ENCODE results near the gene MRPS27.

Gene MRPS27

GRCh38 chr5:72243706-72244105 is 76.3 kb downstream of the MRPS27 start:
- no peak for TF ChIP-seq TEAD4 (IDR thresholded peaks at IDR 0.05)
- no peak for TF ChIP-seq NFIC (IDR thresholded peaks at IDR 0.05)
- TF ChIP-seq EP300 (IDR thresholded peaks at IDR 0.05; ENCODE audit: borderline replicate concordance): no peak
- no peak for TF ChIP-seq EGR1 (IDR thresholded peaks at IDR 0.05)
- TF ChIP-seq MAX (IDR thresholded peaks at IDR 0.05): no peak

- no peak for TF ChIP-seq ZBTB7A (IDR thresholded peaks at IDR 0.05; ENCODE audit: low read depth)
- no peak for TF ChIP-seq RAD21 (IDR thresholded peaks at IDR 0.05; ENCODE audit: low read depth)
- no peak for TF ChIP-seq CREB1 (IDR thresholded peaks at IDR 0.05; ENCODE audit: low read depth)
Observed at GRCh38 chr5:72242796-72243475, 77.1 kb downstream of the MRPS27 start.

- TF ChIP-seq REST (IDR thresholded peaks at IDR 0.05; ENCODE audit: low read depth) (no peak), MAX (IDR thresholded peaks at IDR 0.05) (no peak), YY1 (IDR thresholded peaks at IDR 0.05; ENCODE audit: low read depth) (no peak), CREB1 (IDR thresholded peaks at IDR 0.05; ENCODE audit: low read depth) (no peak), NFIC (IDR thresholded peaks at IDR 0.05) (no peak), FOXM1 (IDR thresholded peaks at IDR 0.05; ENCODE audit: borderline replicate concordance, low read depth) (no peak), TEAD4 (IDR thresholded peaks at IDR 0.05) (no peak), TCF12 (IDR thresholded peaks at IDR 0.05; ENCODE audit: low read depth) (no peak), TAF1 (IDR thresholded peaks at IDR 0.05; ENCODE audit: low read depth) (no peak), EGR1 (IDR thresholded peaks at IDR 0.05) (no peak)
Observed at GRCh38 chr5:72241346-72242003, 78.6 kb downstream of the MRPS27 start.

GRCh38 chr5:72238712-72239445 is 81.2 kb downstream of the MRPS27 start:
- TF ChIP-seq RAD21 (IDR thresholded peaks at IDR 0.05; ENCODE audit: low read depth) (no peak), TAF1 (IDR thresholded peaks at IDR 0.05; ENCODE audit: low read depth) (no peak), REST (IDR thresholded peaks at IDR 0.05; ENCODE audit: low read depth) (no peak), TEAD4 (IDR thresholded peaks at IDR 0.05) (no peak), CEBPB (IDR thresholded peaks at IDR 0.05) (no peak), CREB1 (IDR thresholded peaks at IDR 0.05; ENCODE audit: low read depth) (no peak), NFIC (IDR thresholded peaks at IDR 0.05) (no peak), EP300 (IDR thresholded peaks at IDR 0.05; ENCODE audit: borderline replicate concordance) (no peak), EGR1 (IDR thresholded peaks at IDR 0.05) (no peak), YY1 (IDR thresholded peaks at IDR 0.05; ENCODE audit: low read depth) (no peak), ZBTB7A (IDR thresholded peaks at IDR 0.05; ENCODE audit: low read depth) (no peak), USF1 (IDR thresholded peaks at IDR 0.05) (no peak), MAX (IDR thresholded peaks at IDR 0.05) (no peak), FOXM1 (IDR thresholded peaks at IDR 0.05; ENCODE audit: borderline replicate concordance, low read depth) (no peak), TCF12 (IDR thresholded peaks at IDR 0.05; ENCODE audit: low read depth) (no peak)

- TF ChIP-seq MAX (IDR thresholded peaks at IDR 0.05) (no peak), FOXM1 (IDR thresholded peaks at IDR 0.05; ENCODE audit: borderline replicate concordance, low read depth) (no peak), CEBPB (IDR thresholded peaks at IDR 0.05) (no peak), ZBTB7A (IDR thresholded peaks at IDR 0.05; ENCODE audit: low read depth) (no peak), TEAD4 (IDR thresholded peaks at IDR 0.05) (no peak), RAD21 (IDR thresholded peaks at IDR 0.05; ENCODE audit: low read depth) (no peak), EGR1 (IDR thresholded peaks at IDR 0.05) (no peak), USF1 (IDR thresholded peaks at IDR 0.05) (no peak), NFIC (IDR thresholded peaks at IDR 0.05) (no peak), CREB1 (IDR thresholded peaks at IDR 0.05; ENCODE audit: low read depth) (no peak), EP300 (IDR thresholded peaks at IDR 0.05; ENCODE audit: borderline replicate concordance) (no peak), TCF12 (IDR thresholded peaks at IDR 0.05; ENCODE audit: low read depth) (no peak), TAF1 (IDR thresholded peaks at IDR 0.05; ENCODE audit: low read depth) (no peak)
Observed at GRCh38 chr5:72237879-72238278, 82.2 kb downstream of the MRPS27 start.

All from Ishikawa (cell line).